ENCODE measurements around the gene DYNC1LI2.

DYNC1LI2 gene

DNA sequence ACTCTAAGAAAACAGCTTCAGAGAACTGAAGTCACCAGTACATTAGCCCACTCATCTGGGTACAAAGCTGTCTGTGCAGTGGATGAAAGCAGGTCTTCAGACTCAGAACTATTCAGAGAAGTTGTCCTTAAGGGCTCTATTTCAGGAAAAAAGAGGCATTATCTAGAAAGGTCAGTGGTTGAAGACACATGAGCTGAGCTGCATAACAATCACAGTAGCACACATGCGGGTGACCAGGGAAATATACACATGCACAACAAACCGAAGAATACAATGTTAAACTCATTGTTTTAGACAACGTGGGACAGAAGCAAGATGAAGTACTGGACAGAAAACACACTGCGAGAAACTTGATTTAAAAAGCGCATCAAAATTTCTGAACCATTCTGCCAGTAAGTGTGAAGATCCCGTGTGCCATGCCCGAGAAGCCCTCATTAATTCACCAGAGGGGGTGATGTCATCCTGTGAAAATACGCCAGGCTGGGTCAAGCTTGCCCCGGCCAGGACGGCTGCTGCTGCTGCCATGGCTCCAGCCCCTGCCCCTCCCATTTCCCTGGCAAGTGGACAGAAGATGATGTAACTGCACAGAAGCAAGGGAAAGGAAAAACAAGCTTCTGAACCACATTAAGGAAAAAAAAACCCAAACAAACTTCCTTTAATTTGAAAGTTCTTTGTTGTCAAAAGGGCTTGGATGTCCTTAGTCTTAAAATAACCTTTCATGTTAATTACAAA lies 10.1 kb downstream of the DYNC1LI2 start:
- DNase-seq (ENCODE audit: low read depth) = no peak

GRCh38 chr16:66740533-66740932 lies 10.9 kb downstream of the DYNC1LI2 start:
- TF ChIP-seq, protein P1, sequence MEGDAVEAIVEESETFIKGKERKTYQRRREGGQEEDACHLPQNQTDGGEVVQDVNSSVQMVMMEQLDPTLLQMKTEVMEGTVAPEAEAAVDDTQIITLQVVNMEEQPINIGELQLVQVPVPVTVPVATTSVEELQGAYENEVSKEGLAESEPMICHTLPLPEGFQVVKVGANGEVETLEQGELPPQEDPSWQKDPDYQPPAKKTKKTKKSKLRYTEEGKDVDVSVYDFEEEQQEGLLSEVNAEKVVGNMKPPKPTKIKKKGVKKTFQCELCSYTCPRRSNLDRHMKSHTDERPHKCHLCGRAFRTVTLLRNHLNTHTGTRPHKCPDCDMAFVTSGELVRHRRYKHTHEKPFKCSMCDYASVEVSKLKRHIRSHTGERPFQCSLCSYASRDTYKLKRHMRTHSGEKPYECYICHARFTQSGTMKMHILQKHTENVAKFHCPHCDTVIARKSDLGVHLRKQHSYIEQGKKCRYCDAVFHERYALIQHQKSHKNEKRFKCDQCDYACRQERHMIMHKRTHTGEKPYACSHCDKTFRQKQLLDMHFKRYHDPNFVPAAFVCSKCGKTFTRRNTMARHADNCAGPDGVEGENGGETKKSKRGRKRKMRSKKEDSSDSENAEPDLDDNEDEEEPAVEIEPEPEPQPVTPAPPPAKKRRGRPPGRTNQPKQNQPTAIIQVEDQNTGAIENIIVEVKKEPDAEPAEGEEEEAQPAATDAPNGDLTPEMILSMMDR (IDR thresholded peaks at IDR 0.05; ENCODE audit: low read depth, low read length, missing control alignments) = no peak
- no peak for DNase-seq (ENCODE audit: low read depth)
- no peak overlapping the region for H3K4me3 ChIP-seq (ENCODE audit: low read depth, low read length)

More for the DNA sequence above, 10.1 kb downstream of the DYNC1LI2 start:
- H3K4me3 ChIP-seq (ENCODE audit: low read depth, low read length) = no peak overlapping the region
- TF ChIP-seq, protein P1 (IDR thresholded peaks at IDR 0.05; ENCODE audit: low read depth, low read length, missing control alignments) = no peak

- TF ChIP-seq, protein P1 (IDR thresholded peaks at IDR 0.05; ENCODE audit: low read depth, low read length, missing control alignments) = peak; percentile 75
- no peak overlapping the region for H3K4me3 ChIP-seq (ENCODE audit: low read depth, low read length)
- no peak for DNase-seq (ENCODE audit: low read depth)
These were observed 11.4 kb downstream of the DYNC1LI2 start for GRCh38 chr16:66740010-66740409.

- no peak for DNase-seq (ENCODE audit: low read depth)
- TF ChIP-seq, protein P1 (IDR thresholded peaks at IDR 0.05; ENCODE audit: low read depth, low read length, missing control alignments) = no peak
- no peak overlapping the region for H3K4me3 ChIP-seq (ENCODE audit: low read depth, low read length)
These were observed 15.5 kb downstream of the DYNC1LI2 start for GRCh38 chr16:66735891-66736290.

DNA sequence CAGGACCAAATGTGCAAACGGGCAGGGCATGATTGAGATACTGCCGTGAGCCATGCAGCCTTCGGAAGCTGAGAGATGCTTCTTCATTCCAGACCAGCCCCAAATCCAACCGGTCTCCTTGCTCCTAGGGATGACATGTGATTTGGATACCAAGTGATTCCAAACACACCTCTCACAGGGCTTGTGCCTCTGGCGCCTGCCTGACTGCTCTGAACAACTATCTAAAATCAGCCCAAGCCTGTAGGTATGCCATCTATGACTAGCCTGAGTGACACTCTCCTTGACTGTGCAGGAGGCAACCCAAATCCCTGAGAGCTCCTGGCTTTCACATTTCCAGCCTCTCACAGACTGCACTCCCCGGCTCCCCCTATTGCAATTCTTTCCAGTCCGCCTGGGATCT lies 20.3 kb downstream of the DYNC1LI2 start:
- no peak overlapping the region for H3K4me3 ChIP-seq (ENCODE audit: low read depth, low read length)
- TF ChIP-seq, protein P1 (IDR thresholded peaks at IDR 0.05; ENCODE audit: low read depth, low read length, missing control alignments) = no peak
- no peak for DNase-seq (ENCODE audit: low read depth)

- TF ChIP-seq, protein P1 (IDR thresholded peaks at IDR 0.05; ENCODE audit: low read depth, low read length, missing control alignments) = no peak
- no peak for DNase-seq (ENCODE audit: low read depth)
- H3K4me3 ChIP-seq (ENCODE audit: low read depth, low read length) = no peak overlapping the region
These were observed 22.6 kb downstream of the DYNC1LI2 start for GRCh38 chr16:66728804-66729203.
